KMS-11 (cell line): Measurements from ENCODE around the gene BRD7.

ENCODE experiments used
- H2AFZ ChIP-seq: fragments of 200-600 bp; sonication (generic); 2 replicates; pipeline ENCODE4 v1.6.1; 2016; ENCODE audit warnings: antibody characterized with exemption, mixed run types, low read depth
- H3K27ac ChIP-seq: fragments of 200-600 bp; sonication (generic); 2 replicates; pipeline ENCODE4 v1.6.1; 2016; ENCODE audit warnings: mild to moderate bottlenecking, mixed run types
- H3K27me3 ChIP-seq: fragments of 200-600 bp; sonication (generic); 2 replicates; pipeline ENCODE4 v1.6.1; 2017; ENCODE audit warnings: mild to moderate bottlenecking, low read depth, mixed run types, moderate library complexity; ENCODE audit not compliant: insufficient read depth
- H3K36me3 ChIP-seq: fragments of 200-600 bp; sonication (generic); 2 replicates; pipeline ENCODE4 v1.6.1; 2017; ENCODE audit warnings: mild to moderate bottlenecking, mixed run types; ENCODE audit not compliant: insufficient read depth
- H3K4me1 ChIP-seq: fragments of 200-600 bp; sonication (generic); 2 replicates; pipeline ENCODE4 v1.6.1; 2016; ENCODE audit warnings: mild to moderate bottlenecking, low read depth, mixed run types; ENCODE audit not compliant: poor library complexity, severe bottlenecking
- H3K4me2 ChIP-seq: fragments of 200-600 bp; sonication (generic); 2 replicates; pipeline ENCODE4 v1.7.0; 2016; ENCODE audit warnings: mild to moderate bottlenecking, mixed run types
- H3K4me3 ChIP-seq: fragments of 200-600 bp; sonication (generic); IDR thresholded peaks from 2 replicates; pipeline ENCODE4 v1.6.1; 2017; ENCODE audit warnings: low read depth, low read length, mixed read lengths; ENCODE audit not compliant: insufficient read depth
- H3K79me2 ChIP-seq: fragments of 200-600 bp; sonication (generic); 2 replicates; pipeline ENCODE4 v1.6.1; 2016; ENCODE audit warnings: low read depth, mixed run types; ENCODE audit not compliant: insufficient read depth
- H3K9ac ChIP-seq: fragments of 200-600 bp; sonication (generic); 2 replicates; pipeline ENCODE4 v1.6.1; 2016; ENCODE audit warnings: mild to moderate bottlenecking, mixed run types
- H4K20me1 ChIP-seq: fragments of 200-600 bp; sonication (generic); 2 replicates; pipeline ENCODE4 v1.6.1; 2016; ENCODE audit warnings: mild to moderate bottlenecking, mixed run types; ENCODE audit not compliant: insufficient read depth
- CTCF ChIP-seq: fragments of 200-600 bp; sonication (generic); conservative IDR thresholded peaks from 2 replicates; pipeline ENCODE4 v1.6.1; 2017; ENCODE audit warnings: low read depth, mild to moderate bottlenecking, antibody characterized with exemption, low read length, moderate library complexity, mixed read lengths

BRD7 gene

GRCh38 chr16:50368410-50369132 is at the start of gene BRD7:
TSS of gene BRD7 (minus strand) at chr16:50368988. CDS start at chr16:50368774, 214 bp downstream.
- peak within 1 kb of the TSS; percentile 79 for H3K9ac ChIP-seq
- no peak within 1 kb of the TSS for H3K4me3 ChIP-seq
- H4K20me1 ChIP-seq: no peaks in the 10 kb centered on the region
- no peak for TF ChIP-seq CTCF
- peaks cover 41% of the 10 kb centered on the region for H3K79me2 ChIP-seq
- peak within 1 kb of the TSS; percentile 30; the same call in 1 of the 2 replicates for H3K27ac ChIP-seq
- H3K4me2 ChIP-seq: peak within 1 kb of the TSS; percentile 97
- H3K27me3 ChIP-seq: no peaks in the 10 kb centered on the region
- H2AFZ ChIP-seq: peak within 1 kb of the TSS; percentile 89
- H3K36me3 ChIP-seq: no peaks in the 10 kb centered on the region; the same call in 1 of the 2 replicates
- H3K4me1 ChIP-seq: peaks cover 28% of the 10 kb centered on the region

GRCh38 chr16:50416388-50416787 is 47.6 kb upstream of the BRD7 start:
- Histone ChIP-seq H3K4me2 (no peak overlapping the region), H3K4me1 (no peaks in the 10 kb centered on the region), H3K9ac (no peak overlapping the region), H2AFZ (no peak overlapping the region), H4K20me1 (no peaks in the 10 kb centered on the region), H3K36me3 (no peaks in the 10 kb centered on the region), H3K27ac (no peak overlapping the region), H3K4me3 (no peak overlapping the region), H3K79me2 (no peaks in the 10 kb centered on the region), H3K27me3 (no peaks in the 10 kb centered on the region)
- TF ChIP-seq CTCF: no peak

DNA sequence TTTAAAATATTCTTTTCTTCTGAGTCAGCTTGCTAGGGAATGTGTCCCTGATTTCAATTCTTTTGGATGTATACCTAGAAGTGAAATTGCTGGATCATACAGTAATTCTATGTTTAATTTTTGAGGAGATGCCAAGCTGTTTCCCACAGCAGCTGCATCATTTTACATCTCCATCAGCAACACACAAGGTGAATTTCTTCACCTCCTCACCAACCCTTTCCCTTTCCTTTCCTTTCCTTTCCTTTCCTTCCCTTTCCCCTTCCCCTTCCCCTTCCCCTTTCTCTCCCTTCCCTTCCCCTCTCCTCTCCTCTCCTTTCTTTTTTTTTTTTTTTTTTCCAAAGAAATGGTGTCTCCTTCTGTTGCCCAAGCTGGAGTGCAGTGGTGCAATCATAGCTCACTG is 45.4 kb upstream of the BRD7 start:
- H3K79me2 ChIP-seq: no peaks in the 10 kb centered on the region
- H3K27me3 ChIP-seq: no peaks in the 10 kb centered on the region
- no peaks in the 10 kb centered on the region for H4K20me1 ChIP-seq
- no peak overlapping the region for H3K27ac ChIP-seq
- H3K4me1 ChIP-seq: no peaks in the 10 kb centered on the region
- H3K9ac ChIP-seq: no peak overlapping the region
- no peak overlapping the region for H3K4me2 ChIP-seq
- H2AFZ ChIP-seq: no peak overlapping the region
- H3K36me3 ChIP-seq: no peaks in the 10 kb centered on the region
- no peak for TF ChIP-seq CTCF
- no peak overlapping the region for H3K4me3 ChIP-seq

DNA sequence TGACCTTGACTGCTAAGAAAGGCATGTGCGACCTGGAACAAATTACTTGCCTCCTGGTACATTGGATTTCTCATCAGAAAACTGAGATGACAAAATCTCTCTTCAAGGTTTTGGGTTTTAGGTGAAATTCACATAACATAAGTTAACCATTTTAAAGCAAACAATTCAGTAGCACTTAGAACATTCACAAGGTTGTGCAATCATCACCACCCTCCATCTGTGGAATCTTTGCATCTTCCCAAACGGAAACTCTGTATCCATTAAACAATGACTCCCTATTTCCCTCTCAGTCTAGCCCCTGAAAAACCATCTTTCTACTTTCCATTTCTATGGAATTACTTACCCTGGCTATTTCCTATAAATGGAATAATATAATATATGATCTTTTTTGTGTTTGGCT is 42.2 kb upstream of the BRD7 start:
- no peak overlapping the region for H3K4me3 ChIP-seq
- TF ChIP-seq CTCF: no peak
- H3K27me3 ChIP-seq: no peaks in the 10 kb centered on the region
- no peak overlapping the region for H3K27ac ChIP-seq
- H3K4me1 ChIP-seq: no peaks in the 10 kb centered on the region
- H4K20me1 ChIP-seq: no peaks in the 10 kb centered on the region
- no peaks in the 10 kb centered on the region for H3K79me2 ChIP-seq
- H3K36me3 ChIP-seq: no peaks in the 10 kb centered on the region
- no peak overlapping the region for H3K9ac ChIP-seq
- no peak overlapping the region for H2AFZ ChIP-seq
- no peak overlapping the region for H3K4me2 ChIP-seq
